Neutrophil (primary cell): ENCODE results near the gene TMOD4.

Experiments used
- H3K27ac ChIP-seq: fragments of 200-600 bp; sonication (generic); 2 replicates; pipeline ENCODE4 v1.5.1; 2016; ENCODE audit warnings: mild to moderate bottlenecking, moderate library complexity
- H3K27me3 ChIP-seq: fragments of 200-600 bp; sonication (generic); 2 replicates; pipeline ENCODE4 v1.6.0; 2016; ENCODE audit warnings: mild to moderate bottlenecking
- H3K36me3 ChIP-seq: fragments of 200-600 bp; sonication (generic); 2 replicates; pipeline ENCODE4 v1.5.1; 2017
- H3K4me1 ChIP-seq, 2 experiments: fragments of 200-600 bp in 1 of 2; sonication (generic) in 1 of 2; 1 replicate in 1 of 2; 2 replicates in 1 of 2; pipeline versions ENCODE4 v1.5.1 to v1.6.1; 2013 to 2016; ENCODE audit warnings: low read depth in 1 of 2, low read length in 1 of 2, mild to moderate bottlenecking in 1 of 2, moderate library complexity in 1 of 2; ENCODE audit not compliant: control insufficient read depth in 1 of 2, insufficient read depth in 1 of 2
- H3K4me3 ChIP-seq, 2 experiments: fragments of 200-600 bp in 1 of 2; sonication (generic) in 1 of 2; 1 replicate in 1 of 2; 2 replicates in 1 of 2; pipeline ENCODE4 v1.5.1; 2013 to 2016; ENCODE audit warnings: low read depth in 1 of 2, low read length in 1 of 2, mild to moderate bottlenecking in 1 of 2, moderate library complexity in 1 of 2
- H3K9me3 ChIP-seq: fragments of 200-600 bp; sonication (generic); 2 replicates; pipeline ENCODE4 v1.5.1; 2016
- CTCF ChIP-seq: fragments of 200-600 bp; sonication (generic); IDR thresholded peaks from 2 replicates; pipeline ENCODE4 v1.5.1; 2016; ENCODE audit warnings: antibody characterized with exemption

Gene TMOD4

GRCh38 chr1:151159373-151159772 lies 16.4 kb downstream of the TMOD4 start:
- H3K27ac ChIP-seq = peak overlapping the region; percentile 96
- H3K27me3 ChIP-seq = no peaks in the 10 kb centered on the region
- H3K4me1 ChIP-seq = peaks cover 49 to 69% of the 10 kb centered on the region in 2 experiments
- peaks cover 51% of the 10 kb centered on the region for H3K36me3 ChIP-seq
- TF ChIP-seq CTCF = no peak
- H3K9me3 ChIP-seq = no peaks in the 10 kb centered on the region
- H3K4me3 ChIP-seq = peak overlapping the region; percentile 71 to 97

GRCh38 chr1:151158751-151159251 lies 17.0 kb downstream of the TMOD4 start:
- Histone ChIP-seq H3K4me3 (peak overlapping the region; percentile 71 to 97), H3K27ac (peak overlapping the region; percentile 96), H3K36me3 (peaks cover 45% of the 10 kb centered on the region), H3K27me3 (no peaks in the 10 kb centered on the region), H3K4me1 (peaks cover 48 to 69% of the 10 kb centered on the region in 2 experiments), H3K9me3 (no peaks in the 10 kb centered on the region)
- TF ChIP-seq CTCF = no peak

DNA sequence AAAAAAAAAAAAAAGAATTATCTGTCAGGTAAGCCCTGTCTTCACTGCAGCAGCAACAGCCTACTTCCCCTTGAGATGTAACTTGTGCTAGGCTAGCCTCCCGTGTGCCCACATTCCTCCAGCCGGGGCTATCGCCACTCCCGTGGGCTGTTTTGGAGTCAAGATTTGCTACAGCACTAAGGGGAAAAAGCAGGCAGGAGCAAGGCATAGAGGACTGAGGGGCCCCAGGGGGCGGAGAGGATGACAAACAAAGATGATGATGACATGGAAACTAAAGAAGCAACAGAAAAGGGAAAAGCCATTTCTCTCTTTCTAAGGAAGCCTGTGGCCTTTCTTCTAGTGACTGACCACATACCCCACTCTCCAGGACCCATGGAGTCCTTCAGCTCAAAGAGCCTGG lies 17.5 kb downstream of the TMOD4 start:
- peaks cover 41% of the 10 kb centered on the region for H3K36me3 ChIP-seq
- peak overlapping the region; percentile 71 to 97 for H3K4me3 ChIP-seq
- peaks cover 48 to 69% of the 10 kb centered on the region in 2 experiments for H3K4me1 ChIP-seq
- TF ChIP-seq CTCF = no peak
- no peaks in the 10 kb centered on the region for H3K27me3 ChIP-seq
- no peaks in the 10 kb centered on the region for H3K9me3 ChIP-seq
- H3K27ac ChIP-seq = peak overlapping the region; percentile 96

DNA sequence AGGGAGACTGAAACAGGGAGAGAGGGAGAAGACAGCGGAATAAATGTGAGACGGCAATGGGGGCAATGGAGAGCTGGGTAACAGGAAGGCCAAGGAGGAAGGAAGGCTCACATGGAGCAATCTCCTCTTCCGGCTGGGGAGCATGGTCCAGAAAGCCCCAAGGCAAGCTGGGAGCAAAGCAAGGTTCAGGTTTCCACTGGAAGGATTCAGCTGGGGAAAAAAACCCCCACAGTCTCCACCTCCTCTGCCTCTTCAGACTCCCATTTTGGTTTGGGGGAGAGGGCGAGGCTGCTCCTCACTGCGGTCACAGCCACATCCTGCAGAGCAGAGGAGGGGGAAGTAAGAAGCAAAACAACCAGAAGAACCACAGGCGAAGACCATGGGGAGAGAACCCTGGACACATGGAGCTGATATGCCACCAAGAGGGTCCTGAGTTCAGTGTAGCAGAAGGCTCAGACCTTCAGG lies 18.7 kb downstream of the TMOD4 start:
- peaks cover 31% of the 10 kb centered on the region for H3K36me3 ChIP-seq
- peak overlapping the region; percentile 96 for H3K27ac ChIP-seq
- H3K4me1 ChIP-seq = peaks cover 48 to 63% of the 10 kb centered on the region in 2 experiments
- H3K27me3 ChIP-seq = no peaks in the 10 kb centered on the region
- peak overlapping the region; percentile 71 to 97 for H3K4me3 ChIP-seq
- no peak for TF ChIP-seq CTCF
- no peaks in the 10 kb centered on the region for H3K9me3 ChIP-seq

- TF ChIP-seq CTCF = no peak
- Histone ChIP-seq H3K9me3 (no peaks in the 10 kb centered on the region), H3K36me3 (peaks cover 27% of the 10 kb centered on the region), H3K27me3 (no peaks in the 10 kb centered on the region), H3K4me3 (peak within 1 kb of the TSS; percentile 71 to 97), H3K27ac (peak within 1 kb of the TSS; percentile 96), H3K4me1 (peaks cover 45 to 57% of the 10 kb centered on the region in 2 experiments)
These were observed 19.3 kb downstream of the TMOD4 start, which contains the start of gene TNFAIP8L2 for GRCh38 chr1:151156515-151156819. Gene TNFAIP8L2 (plus strand): TSS chr1:151156649. CDS start chr1:151158698, 2,049 bp downstream.
